Activated naive CD4-positive, alpha-beta T cell treated with anti-CD3 and anti-CD28 coated beads, Interleukin-2, amount 10 ng/mL, durations not matched to agents 7 days and 5 days (primary cell): Measurements from ENCODE around the gene SRSF9.
A peak's percentile ranks its signal among the peaks of the same experiment; 100 is the strongest.
"Not testable (repeated sequence)": the region's sequence is repeated elsewhere in the genome, so short reads cannot be mapped to it uniquely, and the experiment has no call there.

Source experiments
- CTCF ChIA-PET: fragments of 350-600 bp; sonication (Branson Sonifier 250); formaldehyde crosslinking; loops from one replicate; lab custom pipeline; 2021; ENCODE audit warnings: antibody characterized with exemption; lab: Charles Lee
- DNase-seq: peaks from one replicate; pipeline ENCODE4 v3.0.0-alpha.2; 2020
- H3K27ac Mint-ChIP-seq: one replicate; pipeline ENCODE4 v1.8.0; 2021; ENCODE audit warnings: mild to moderate bottlenecking, moderate library complexity, mixed read lengths
- H3K27me3 Mint-ChIP-seq: one replicate; pipeline ENCODE4 v1.8.0; 2021; ENCODE audit warnings: mild to moderate bottlenecking, mixed read lengths
- H3K36me3 Mint-ChIP-seq: one replicate; pipeline ENCODE4 v1.8.0; 2021; ENCODE audit warnings: mixed read lengths
- H3K4me1 Mint-ChIP-seq: one replicate; pipeline ENCODE4 v1.8.0; 2021; ENCODE audit warnings: mixed read lengths
- H3K4me3 Mint-ChIP-seq: one replicate; pipeline ENCODE4 v1.8.0; 2021; ENCODE audit warnings: mild to moderate bottlenecking, moderate library complexity, mixed read lengths
- H3K9me3 Mint-ChIP-seq: one replicate; pipeline ENCODE4 v1.8.0; 2021; ENCODE audit warnings: mixed read lengths

Gene SRSF9

GRCh38 chr12:120469450-120470149 is at the start of gene SRSF9:
TSS of gene SRSF9 (minus strand) at chr12:120469748. CDS start at chr12:120469609, 139 bp downstream.
- Mint-ChIP-seq H3K4me3 (peak within 1 kb of the TSS; percentile 93), H3K27ac (peak within 1 kb of the TSS; percentile 90), H3K9me3 (no peaks in the 10 kb centered on the region), H3K27me3 (peaks cover 7% of the 10 kb centered on the region), H3K36me3 (peaks cover 24% of the 10 kb centered on the region), H3K4me1 (peaks cover 39% of the 10 kb centered on the region)
- peak; percentile 97 for DNase-seq
- CTCF ChIA-PET, result interaction anchor here (0.7 to 2.6 kb wide), 15 partner anchors 10 to 152 kb away, joined by 3 to 7 read pairs (median 3); partner anchors contain the start of genes COX6A1 and POP5

GRCh38 chr12:120519324-120519723 is 49.8 kb upstream of the SRSF9 start:
- H3K27ac Mint-ChIP-seq, H3K4me1 Mint-ChIP-seq, H3K4me3 Mint-ChIP-seq, H3K27me3 Mint-ChIP-seq, CTCF ChIA-PET, DNase-seq, H3K9me3 Mint-ChIP-seq: not testable (repeated sequence)
- peaks cover 19% of the 10 kb centered on the region for H3K36me3 Mint-ChIP-seq

GRCh38 chr12:120515496-120515895 is 45.9 kb upstream of the SRSF9 start:
- H3K27me3 Mint-ChIP-seq, result no peaks in the 10 kb centered on the region
- peaks cover 16% of the 10 kb centered on the region for H3K36me3 Mint-ChIP-seq
- H3K4me1 Mint-ChIP-seq, result no peaks in the 10 kb centered on the region
- CTCF ChIA-PET, result no interaction called here
- H3K4me3 Mint-ChIP-seq, result no peak overlapping the region
- H3K27ac Mint-ChIP-seq, result no peak overlapping the region
- no peaks in the 10 kb centered on the region for H3K9me3 Mint-ChIP-seq
- no peak for DNase-seq

GRCh38 chr12:120514002-120514401 is 44.5 kb upstream of the SRSF9 start:
- CTCF ChIA-PET, result no interaction called here
- Mint-ChIP-seq H3K4me3 (no peak overlapping the region), H3K4me1 (no peaks in the 10 kb centered on the region), H3K27me3 (no peaks in the 10 kb centered on the region), H3K9me3 (no peaks in the 10 kb centered on the region), H3K27ac (no peak overlapping the region), H3K36me3 (peaks cover 24% of the 10 kb centered on the region)
- DNase-seq, result no peak

GRCh38 chr12:120508537-120508936 is 39.0 kb upstream of the SRSF9 start:
- CTCF ChIA-PET, result no interaction called here
- no peak for DNase-seq
- no peaks in the 10 kb centered on the region for H3K27me3 Mint-ChIP-seq
- H3K36me3 Mint-ChIP-seq, result peaks cover 24% of the 10 kb centered on the region
- no peak overlapping the region for H3K27ac Mint-ChIP-seq
- H3K9me3 Mint-ChIP-seq, result no peaks in the 10 kb centered on the region
- no peak overlapping the region for H3K4me3 Mint-ChIP-seq
- H3K4me1 Mint-ChIP-seq, result no peaks in the 10 kb centered on the region

- DNase-seq, result no peak
- CTCF ChIA-PET, result interaction anchor here (0.8 kb wide), 1 partner anchor 36 kb away, joined by 4 read pairs; no protein-coding TSS in a partner anchor
- H3K27me3 Mint-ChIP-seq, result no peaks in the 10 kb centered on the region
- H3K9me3 Mint-ChIP-seq, result no peaks in the 10 kb centered on the region
- H3K27ac Mint-ChIP-seq, result no peak overlapping the region
- peaks cover 7% of the 10 kb centered on the region for H3K4me1 Mint-ChIP-seq
- H3K4me3 Mint-ChIP-seq, result no peak overlapping the region
- peaks cover 35% of the 10 kb centered on the region for H3K36me3 Mint-ChIP-seq
These were observed 35.0 kb upstream of the SRSF9 start for GRCh38 chr12:120504587-120504986.

- Mint-ChIP-seq H3K27ac (no peak overlapping the region), H3K4me1 (peaks cover 36% of the 10 kb centered on the region), H3K36me3 (peaks cover 50% of the 10 kb centered on the region), H3K27me3 (no peaks in the 10 kb centered on the region), H3K9me3 (no peaks in the 10 kb centered on the region), H3K4me3 (no peak overlapping the region)
- no peak for DNase-seq
- CTCF ChIA-PET, result interaction anchor here (0.5 kb wide), 1 partner anchor 198 kb away, joined by 3 read pairs; the partner anchor contains the start of gene SIRT4
These were observed 31.0 kb upstream of the SRSF9 start for GRCh38 chr12:120500581-120500980.

- no peak for DNase-seq
- peak overlapping the region; percentile 93 for H3K4me3 Mint-ChIP-seq
- H3K36me3 Mint-ChIP-seq, result peaks cover 49% of the 10 kb centered on the region
- peak overlapping the region; percentile 2 for H3K27ac Mint-ChIP-seq
- no peaks in the 10 kb centered on the region for H3K9me3 Mint-ChIP-seq
- peaks cover 46% of the 10 kb centered on the region for H3K4me1 Mint-ChIP-seq
- CTCF ChIA-PET, result interaction anchor here (0.8 to 1.0 kb wide), 2 partner anchors 20 to 31 kb away, joined by 3 to 4 read pairs; no protein-coding TSS in a partner anchor
- no peaks in the 10 kb centered on the region for H3K27me3 Mint-ChIP-seq
These were observed 29.4 kb upstream of the SRSF9 start for GRCh38 chr12:120498870-120499515.

GRCh38 chr12:120497524-120498150 is 28.1 kb upstream of the SRSF9 start:
- DNase-seq, result no peak
- Mint-ChIP-seq H3K36me3 (peaks cover 39% of the 10 kb centered on the region), H3K9me3 (no peaks in the 10 kb centered on the region), H3K27me3 (no peaks in the 10 kb centered on the region), H3K4me1 (peaks cover 46% of the 10 kb centered on the region), H3K27ac (peak overlapping the region; percentile 34), H3K4me3 (peak overlapping the region; percentile 93)
- CTCF ChIA-PET, result interaction anchor here (0.6 to 1.7 kb wide), 3 partner anchors 31 to 207 kb away, joined by 3 to 7 read pairs (median 3); partner anchors contain the start of gene COQ5

GRCh38 chr12:120496413-120497340 is 27.1 kb upstream of the SRSF9 start:
- H3K36me3 Mint-ChIP-seq, result peaks cover 38% of the 10 kb centered on the region
- CTCF ChIA-PET, result interaction anchor here (0.6 to 1.7 kb wide), 6 partner anchors 9 to 208 kb away, joined by 3 to 7 read pairs (median 3); partner anchors contain the start of gene COQ5
- peak overlapping the region; percentile 93 for H3K4me3 Mint-ChIP-seq

GRCh38 chr12:120495731-120496412 is 26.3 kb upstream of the SRSF9 start, which contains the start of gene DYNLL1:
TSS of gene DYNLL1 (plus strand) at chr12:120496113. CDS start at chr12:120496422, 309 bp downstream.
- DNase-seq, result peak; percentile 97
- CTCF ChIA-PET, result interaction anchor here (1.0 to 1.7 kb wide), 3 partner anchors 52 to 194 kb away, joined by 3 to 7 read pairs (median 4); partner anchors contain the start of gene SIRT4
- peak within 1 kb of the TSS; percentile 93 for H3K4me3 Mint-ChIP-seq
- no peaks in the 10 kb centered on the region for H3K27me3 Mint-ChIP-seq
- H3K4me1 Mint-ChIP-seq, result peaks cover 45% of the 10 kb centered on the region
- H3K9me3 Mint-ChIP-seq, result no peaks in the 10 kb centered on the region
- peak within 1 kb of the TSS; percentile 86 for H3K27ac Mint-ChIP-seq
- peaks cover 35% of the 10 kb centered on the region for H3K36me3 Mint-ChIP-seq

More at GRCh38 chr12:120496413-120497340, 27.1 kb upstream of the SRSF9 start:
- Mint-ChIP-seq H3K27ac (peak overlapping the region; percentile 86), H3K4me1 (peaks cover 46% of the 10 kb centered on the region), H3K27me3 (no peaks in the 10 kb centered on the region), H3K9me3 (no peaks in the 10 kb centered on the region)
- peak; percentile 60 for DNase-seq

GRCh38 chr12:120495186-120495730 is 25.7 kb upstream of the SRSF9 start:
- Mint-ChIP-seq H3K4me3 (peak overlapping the region; percentile 93), H3K27me3 (no peaks in the 10 kb centered on the region), H3K27ac (peak overlapping the region; percentile 76), H3K9me3 (no peaks in the 10 kb centered on the region), H3K4me1 (peaks cover 40% of the 10 kb centered on the region), H3K36me3 (peaks cover 29% of the 10 kb centered on the region)
- CTCF ChIA-PET, result interaction anchor here (1.2 kb wide), 2 partner anchors 25 to 193 kb away, joined by 3 read pairs; partner anchors contain the start of gene SIRT4
- no peak for DNase-seq
